BE2C (cell line): ENCODE results near the gene SOX21.

Source experiments
- DNase-seq: peaks from one replicate; pipeline ENCODE4 v3.0.0-alpha.2; 2020
- H3K27me3 ChIP-seq: fragments of 250-450 bp; sonication (Bioruptor Pico); 2 replicates; pipeline ENCODE4 v1.5.1; 2020; ENCODE audit warnings: mild to moderate bottlenecking
- H3K36me3 ChIP-seq: fragments of 250-450 bp; sonication (Bioruptor Pico); 2 replicates; pipeline ENCODE4 v1.5.1; 2020; ENCODE audit warnings: mild to moderate bottlenecking
- H3K4me1 ChIP-seq: fragments of 250-450 bp; sonication (Bioruptor Pico); 2 replicates; pipeline ENCODE4 v1.5.1; 2020
- H3K4me3 ChIP-seq: 2 replicates; pipeline ENCODE4 v1.5.1; 2011; ENCODE audit warnings: low read depth, low read length
- H3K9me3 ChIP-seq: fragments of 250-450 bp; sonication (Bioruptor Pico); 2 replicates; pipeline ENCODE4 v1.5.1; 2020
- CTCF ChIP-seq: IDR thresholded peaks from 2 replicates; pipeline ENCODE4 v1.5.1; 2012; ENCODE audit warnings: mild to moderate bottlenecking, low read depth, low read length

Gene SOX21

GRCh38 chr13:94662274-94662945 lies 49.9 kb downstream of the SOX21 start:
- no peaks in the 10 kb centered on the region for H3K36me3 ChIP-seq
- no peak overlapping the region for H3K4me3 ChIP-seq
- H3K9me3 ChIP-seq, result no peaks in the 10 kb centered on the region; the same call in 1 of the 2 replicates
- H3K4me1 ChIP-seq, result peaks cover 4% of the 10 kb centered on the region
- DNase-seq, result no peak
- peaks cover 70% of the 10 kb centered on the region for H3K27me3 ChIP-seq
- no peak for TF ChIP-seq CTCF

DNA sequence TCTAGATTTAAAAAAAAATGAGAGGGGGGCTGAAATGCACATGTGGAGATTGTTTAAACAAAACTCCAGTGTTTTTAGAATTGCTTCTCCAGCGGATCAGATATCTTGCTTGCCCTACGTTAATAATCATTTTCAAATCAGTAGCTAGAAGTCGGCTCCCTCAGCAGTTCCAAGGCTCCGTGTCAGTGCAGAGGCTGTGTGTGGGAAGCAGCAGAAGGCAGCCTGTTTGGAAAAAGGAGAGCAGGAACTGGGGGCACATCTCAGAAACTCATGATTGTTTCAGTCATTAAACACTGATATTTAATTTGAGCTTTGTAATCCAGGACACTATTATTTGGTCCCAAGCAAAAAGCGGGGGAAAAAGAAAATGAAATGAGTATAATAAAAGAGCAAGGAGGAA lies 50.9 kb downstream of the SOX21 start:
- H3K9me3 ChIP-seq, result no peaks in the 10 kb centered on the region; the same call in 1 of the 2 replicates

DNA sequence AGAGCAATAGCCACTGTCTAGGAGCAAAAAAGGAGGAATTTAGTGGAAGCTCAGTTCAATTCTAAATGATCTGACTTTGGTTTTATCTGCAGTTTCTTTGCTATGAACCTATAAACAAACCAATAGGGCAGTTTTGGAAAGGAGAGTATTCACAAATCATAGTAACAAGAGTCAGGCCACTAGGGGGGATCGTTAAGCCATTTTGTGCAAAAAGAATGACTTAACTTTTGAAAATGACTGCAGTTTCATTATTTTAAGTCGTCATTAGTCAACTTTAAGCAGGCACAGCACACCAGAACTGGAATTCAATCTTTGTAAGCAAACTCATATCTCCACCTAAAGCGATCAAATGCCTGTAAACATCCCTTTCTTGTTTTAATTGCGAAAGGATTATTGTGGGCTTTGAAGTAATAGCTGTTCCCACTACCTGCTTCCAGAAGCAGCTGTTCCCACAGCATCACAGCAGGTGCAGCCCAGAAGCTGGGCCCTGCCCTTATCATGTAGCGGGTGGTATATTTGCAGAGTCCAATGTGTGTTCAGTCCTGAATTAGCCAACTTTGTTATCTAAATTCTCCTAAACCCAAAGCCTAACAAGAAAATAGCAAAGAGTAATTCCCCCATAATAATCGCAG lies 51.5 kb downstream of the SOX21 start:
- Histone ChIP-seq H3K4me3 (no peak overlapping the region), H3K36me3 (no peaks in the 10 kb centered on the region), H3K4me1 (peaks cover 4% of the 10 kb centered on the region), H3K9me3 (no peaks in the 10 kb centered on the region), H3K27me3 (peaks cover 60% of the 10 kb centered on the region)
- DNase-seq, result no peak
- TF ChIP-seq CTCF, result peak; percentile 41

More for the DNA sequence above, 50.9 kb downstream of the SOX21 start:
- no peak for TF ChIP-seq CTCF
- no peaks in the 10 kb centered on the region for H3K36me3 ChIP-seq
- no peak overlapping the region for H3K4me3 ChIP-seq
- peaks cover 4% of the 10 kb centered on the region for H3K4me1 ChIP-seq
- H3K27me3 ChIP-seq, result peaks cover 66% of the 10 kb centered on the region
- DNase-seq, result no peak
